GM12891 (cell line): ENCODE data around the gene ANXA2.
"Not testable (repeated sequence)": the region's sequence is repeated elsewhere in the genome, so short reads cannot be mapped to it uniquely, and the experiment has no call there.

ENCODE experiments used
- PAX5 ChIP-seq: IDR thresholded peaks from 2 replicates; pipeline ENCODE4 v1.6.1; 2011; ENCODE audit warnings: low read length, moderate library complexity, mild to moderate bottlenecking; ENCODE audit not compliant: insufficient read depth, severe bottlenecking
- POLR2A ChIP-seq: IDR thresholded peaks from 2 replicates; pipeline ENCODE4 v1.6.1; 2011; ENCODE audit warnings: low read depth, low read length, control low read depth
- POLR2AphosphoS5 ChIP-seq: IDR thresholded peaks from 2 replicates; pipeline ENCODE4 v1.6.1; 2011; ENCODE audit warnings: low read depth, low read length, control low read depth
- POU2F2 ChIP-seq: IDR thresholded peaks from 2 replicates; pipeline ENCODE4 v1.6.1; 2011; ENCODE audit warnings: low read depth, mild to moderate bottlenecking, control low read depth, low read length, moderate library complexity
- TAF1 ChIP-seq: IDR thresholded peaks from 2 replicates; pipeline ENCODE4 v1.6.1; 2011; ENCODE audit warnings: low read depth, low read length, control low read depth

- not testable (repeated sequence) for TF ChIP-seq POLR2A, POU2F2, TAF1, PAX5, POLR2AphosphoS5
Measured at GRCh38 chr15:60412807-60413206, 15.0 kb upstream of the ANXA2 start.
